ENCODE measurements around the gene PXMP4.

Gene PXMP4

DNA sequence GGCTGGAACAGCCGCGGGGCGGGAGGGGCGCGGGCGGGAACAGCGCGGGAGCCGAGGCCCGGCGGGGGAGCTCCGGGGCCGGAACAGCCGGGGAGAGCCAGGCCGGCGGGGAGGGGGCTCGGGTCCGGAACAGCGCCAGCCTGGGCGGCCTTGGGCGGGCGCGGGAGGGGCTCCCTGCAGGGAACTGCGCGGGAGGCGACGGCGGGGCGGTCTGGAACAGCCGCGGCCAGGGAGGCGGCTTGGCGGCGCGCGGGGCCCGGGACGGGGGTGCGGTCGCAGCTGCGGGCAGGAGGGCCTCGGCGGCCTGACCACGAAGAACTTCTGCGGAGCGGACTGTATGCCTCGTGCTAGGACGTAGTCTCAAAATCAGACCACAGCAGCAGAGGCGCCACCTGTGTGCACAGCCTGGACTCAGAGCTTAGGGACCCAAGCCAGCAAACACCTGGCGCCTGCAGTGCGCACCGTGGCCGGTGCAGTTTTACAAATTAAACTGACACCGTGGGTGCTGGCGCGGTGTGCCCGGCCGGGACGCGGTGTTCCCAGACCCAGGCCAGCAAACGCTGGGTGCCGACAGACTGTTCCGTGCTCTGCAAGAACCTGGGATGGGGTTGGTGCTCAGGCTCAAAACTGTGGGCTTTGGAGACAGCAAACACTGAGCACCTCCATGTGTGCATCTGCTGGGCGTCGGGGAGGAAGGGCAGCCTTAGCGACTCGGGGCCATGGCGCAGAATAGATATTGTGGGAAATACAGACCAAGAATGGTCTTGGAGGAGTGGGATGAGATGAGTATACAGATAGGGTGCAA lies 12.3 kb upstream of the PXMP4 start:
- peak; percentile 95 for DNase-seq (ENCODE audit: low read depth, low spot score)

DNA sequence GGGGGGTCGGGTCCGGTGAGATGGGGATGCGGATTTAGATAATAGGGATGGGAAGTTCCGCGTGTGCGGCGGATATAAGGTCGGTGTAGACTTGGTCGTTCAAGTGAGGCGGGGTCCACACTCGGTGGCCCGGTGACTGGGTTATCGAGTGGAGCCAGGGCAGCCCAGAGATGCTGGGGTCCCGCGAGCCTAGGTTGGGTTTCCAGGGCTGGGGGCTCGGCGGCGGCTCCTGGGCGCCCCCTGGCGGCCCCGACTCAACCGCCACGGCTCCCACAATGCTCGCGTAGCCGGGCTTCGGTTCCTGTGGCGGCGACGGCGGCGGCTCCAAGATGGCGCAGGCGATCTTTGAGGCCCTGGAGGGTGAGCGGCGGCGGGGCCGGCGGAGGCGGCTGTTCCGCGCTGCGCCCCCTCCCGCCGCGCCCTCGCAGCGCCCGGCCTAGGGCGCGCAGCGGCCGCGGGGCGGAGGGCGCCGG lies 11.6 kb upstream of the PXMP4 start, which contains the start of gene ZNF341:
ZNF341 (plus strand) TSS at position 304 of the 473 bp plus-strand sequence; CDS start at position 330, 26 bp downstream.
- no peak for DNase-seq (ENCODE audit: low read depth, low spot score)

DNA sequence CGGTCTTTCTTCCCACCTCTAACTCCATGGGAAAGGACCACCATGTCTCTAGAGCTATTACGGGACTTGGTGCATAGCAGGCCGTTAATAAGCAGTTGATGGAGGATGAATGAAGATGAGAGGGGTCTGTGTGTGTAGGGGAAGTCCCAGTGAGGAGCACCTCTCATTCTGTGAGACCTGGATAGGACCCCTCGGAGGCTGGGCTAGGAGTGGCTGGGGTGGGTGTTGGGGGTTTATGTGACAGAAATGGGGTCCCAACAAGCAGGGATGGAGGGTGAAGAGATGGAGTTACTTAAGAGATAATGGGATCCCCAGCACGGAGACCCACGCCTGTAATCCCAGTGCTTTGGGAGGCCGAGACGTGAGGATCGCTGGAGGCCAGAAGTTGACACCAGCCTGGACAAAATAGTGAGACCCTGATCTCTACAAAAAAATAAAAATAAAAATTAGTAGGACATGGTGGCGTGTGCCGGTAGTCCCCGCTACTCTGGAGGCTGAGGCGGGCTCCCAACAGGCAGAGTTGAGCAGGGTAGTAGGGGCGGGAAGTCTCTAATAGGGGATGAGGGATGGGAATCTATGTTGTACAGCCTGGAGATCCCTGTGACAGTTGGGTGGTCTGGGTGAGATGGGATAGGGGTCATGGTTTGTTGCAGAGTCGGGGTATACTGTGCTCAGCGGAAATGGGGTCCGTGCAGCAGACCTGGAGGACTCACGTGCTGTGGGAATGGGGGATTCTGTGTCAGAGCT lies 11.0 kb upstream of the PXMP4 start:
- peak; percentile 9 for DNase-seq (ENCODE audit: low read depth, low spot score)

DNA sequence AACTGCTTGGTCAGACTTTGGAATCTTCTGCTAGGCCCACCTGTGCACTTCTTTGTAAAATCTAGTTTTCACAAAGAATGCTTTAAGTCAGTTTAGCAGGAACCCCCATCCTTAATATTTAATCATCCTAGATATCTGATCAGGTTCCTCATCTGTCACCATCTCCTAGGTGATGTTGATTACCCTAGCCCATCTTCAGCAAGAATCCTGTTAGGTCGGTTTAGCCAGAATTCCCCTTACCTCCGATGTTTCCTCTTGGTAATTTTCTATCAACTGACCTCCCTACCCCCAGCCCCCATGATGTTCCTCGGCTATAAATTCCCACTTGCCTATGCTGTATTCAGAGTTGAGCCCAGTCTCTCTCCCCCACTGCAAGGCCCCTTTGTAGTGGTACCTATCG lies 9.0 kb upstream of the PXMP4 start:
- DNase-seq (ENCODE audit: low read depth, low spot score) = no peak

DNA sequence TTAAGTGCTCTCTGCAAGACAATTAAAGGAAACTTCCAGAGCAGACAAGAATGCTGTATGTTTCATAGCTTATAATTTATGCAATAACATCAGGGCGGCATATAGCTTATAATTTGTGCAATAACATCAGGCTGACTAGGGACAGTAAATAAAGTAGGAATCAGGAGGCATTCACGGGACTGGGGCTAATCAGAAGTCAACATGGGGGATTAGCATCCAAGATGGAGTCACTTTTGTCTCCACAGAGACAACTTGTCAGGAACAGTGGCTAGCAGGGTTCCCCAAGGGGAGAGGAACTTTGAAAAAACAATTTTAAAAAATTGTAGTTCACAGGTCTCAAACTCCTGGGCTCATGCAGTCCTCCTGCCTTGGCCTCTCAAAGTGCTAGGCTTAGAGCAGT lies 8.4 kb upstream of the PXMP4 start:
- DNase-seq (ENCODE audit: low read depth, low spot score) = no peak

DNA sequence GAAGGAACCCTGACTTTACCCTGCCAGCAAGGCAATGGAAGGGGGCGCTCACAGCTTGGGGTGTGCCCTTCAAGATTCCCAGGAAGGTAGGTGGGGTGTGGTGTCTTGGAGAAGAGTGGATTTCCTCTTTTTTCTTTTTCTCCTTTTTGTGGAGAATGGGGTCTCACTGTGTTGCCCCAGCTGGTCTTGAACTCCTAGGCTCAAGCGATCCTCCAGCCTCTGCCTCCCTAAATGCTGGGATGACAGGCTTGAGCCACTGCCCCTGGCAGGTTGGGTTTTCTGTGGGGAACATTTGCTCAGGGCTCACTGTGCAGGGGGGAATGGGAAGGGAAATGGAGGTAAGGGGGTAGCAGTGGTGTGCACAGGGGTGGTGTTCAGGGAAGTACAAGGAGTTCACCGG lies 7.7 kb upstream of the PXMP4 start:
- no peak for DNase-seq (ENCODE audit: low read depth, low spot score)

DNA sequence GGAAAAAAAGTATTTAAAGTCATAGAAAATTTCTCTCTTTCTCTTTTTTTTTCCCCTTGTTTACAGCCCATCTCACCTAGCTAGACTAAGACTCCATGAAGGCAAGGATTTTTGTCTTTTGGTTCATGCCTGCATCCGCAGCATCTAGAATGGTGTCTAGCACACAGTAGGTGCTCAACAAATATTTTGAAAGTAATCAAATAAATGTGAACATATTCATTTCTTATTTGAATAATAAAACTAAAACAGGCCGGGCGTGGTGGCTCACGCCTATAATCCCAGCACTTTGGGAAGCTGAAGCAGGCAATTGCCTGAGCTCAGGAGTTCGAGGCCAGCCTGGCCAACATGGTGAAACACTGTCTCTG lies 7.0 kb upstream of the PXMP4 start:
- no peak for DNase-seq (ENCODE audit: low read depth, low spot score)

DNA sequence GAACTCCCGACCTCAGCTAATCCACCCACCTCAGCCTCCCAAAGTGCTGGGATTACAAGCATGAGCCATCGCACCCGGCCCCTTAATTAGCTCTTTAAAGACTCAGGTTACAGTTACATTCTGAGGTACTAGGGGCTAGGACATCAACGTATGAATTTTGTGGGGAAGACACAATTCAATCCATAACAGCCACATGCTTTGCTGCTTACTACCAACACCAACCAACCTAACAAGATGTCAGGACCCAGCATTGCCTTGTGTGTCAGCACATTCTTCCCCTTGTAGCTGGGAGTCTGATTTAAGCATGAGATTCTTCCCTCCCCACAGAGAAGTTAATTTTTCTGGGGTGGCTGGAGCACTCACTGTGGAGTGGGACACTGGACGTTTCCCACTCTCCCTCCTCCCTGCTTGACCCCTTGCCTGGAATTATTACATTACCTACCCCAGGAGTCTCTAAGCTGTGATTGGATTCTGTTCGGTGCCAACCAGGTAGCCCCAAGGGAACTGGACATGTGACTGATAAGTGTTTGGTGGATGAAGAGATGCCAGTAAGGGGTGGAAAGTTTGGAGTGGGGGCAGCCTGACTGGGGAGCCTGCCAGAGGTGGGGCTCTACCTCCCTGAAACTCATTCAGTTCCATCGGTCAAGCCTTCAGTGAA lies 5.6 kb upstream of the PXMP4 start:
- DNase-seq (ENCODE audit: low read depth, low spot score) = no peak

DNA sequence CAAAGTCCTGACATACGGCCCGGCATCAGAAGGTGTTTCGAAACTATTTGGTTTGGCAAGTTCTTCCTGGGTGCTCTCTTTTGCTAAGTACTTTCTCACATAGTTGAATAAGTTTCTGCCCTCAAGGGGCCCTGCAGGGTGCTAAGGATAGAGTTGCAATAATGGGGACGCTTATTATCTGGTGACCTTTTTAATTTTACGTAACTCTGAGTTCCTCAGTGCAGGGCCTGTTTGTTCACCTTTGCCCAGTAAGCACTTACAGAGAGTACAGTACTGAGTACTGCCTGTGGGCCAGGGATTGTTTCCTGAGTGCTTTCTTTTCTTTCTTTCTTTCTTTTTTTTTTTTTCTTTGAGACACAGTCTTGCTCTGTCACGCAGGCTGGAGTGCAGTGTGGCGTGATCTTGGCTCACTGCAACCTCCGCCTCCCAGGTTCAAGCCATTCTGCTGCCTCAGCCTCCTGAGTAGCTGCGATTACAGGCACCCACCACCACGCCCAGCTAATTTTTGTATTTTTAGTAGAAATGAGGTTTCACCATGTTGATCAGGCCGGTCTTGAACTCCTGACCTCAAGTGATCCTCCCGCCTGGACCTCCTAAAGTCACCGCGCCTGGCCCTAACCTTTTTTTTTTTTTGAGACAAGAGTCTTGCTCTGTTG lies 4.5 kb upstream of the PXMP4 start:
- DNase-seq (ENCODE audit: low read depth, low spot score) = no peak

DNA sequence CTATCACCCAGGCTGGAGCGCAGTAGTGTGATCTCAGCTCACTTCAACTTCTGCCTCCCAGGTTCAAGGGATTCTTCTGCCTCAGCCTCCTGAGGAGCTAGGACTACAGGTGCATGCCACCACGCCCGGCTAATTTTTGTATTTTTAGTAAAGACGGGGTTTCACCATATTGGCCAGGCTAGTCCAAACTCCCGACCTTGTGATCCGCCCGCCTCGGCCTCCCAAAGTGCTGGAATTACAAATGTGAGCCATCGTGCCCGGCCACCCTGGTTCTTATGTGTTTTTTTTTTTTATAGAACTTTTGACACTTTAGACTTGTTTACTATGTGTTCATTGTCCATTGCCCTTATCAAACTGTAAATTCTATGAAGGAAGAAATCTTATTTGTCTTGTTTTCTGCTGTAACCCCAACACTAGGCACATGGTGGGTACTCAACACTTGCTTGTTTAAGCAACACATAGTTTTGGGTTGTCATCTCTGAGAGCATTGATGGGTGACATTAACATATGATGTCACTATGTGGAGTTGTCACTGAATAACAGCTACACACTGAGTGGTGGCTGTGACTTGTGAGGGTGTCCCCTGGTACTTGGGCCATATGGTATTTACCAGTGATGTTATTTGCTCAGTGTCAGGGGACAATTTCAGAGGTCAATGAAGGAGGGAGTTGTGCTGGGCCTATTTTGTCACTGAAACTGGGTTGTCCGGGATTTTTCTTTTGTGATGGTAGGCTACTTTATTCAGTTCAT lies 1.5 kb upstream of the PXMP4 start:
- DNase-seq (ENCODE audit: low read depth, low spot score) = no peak

DNA sequence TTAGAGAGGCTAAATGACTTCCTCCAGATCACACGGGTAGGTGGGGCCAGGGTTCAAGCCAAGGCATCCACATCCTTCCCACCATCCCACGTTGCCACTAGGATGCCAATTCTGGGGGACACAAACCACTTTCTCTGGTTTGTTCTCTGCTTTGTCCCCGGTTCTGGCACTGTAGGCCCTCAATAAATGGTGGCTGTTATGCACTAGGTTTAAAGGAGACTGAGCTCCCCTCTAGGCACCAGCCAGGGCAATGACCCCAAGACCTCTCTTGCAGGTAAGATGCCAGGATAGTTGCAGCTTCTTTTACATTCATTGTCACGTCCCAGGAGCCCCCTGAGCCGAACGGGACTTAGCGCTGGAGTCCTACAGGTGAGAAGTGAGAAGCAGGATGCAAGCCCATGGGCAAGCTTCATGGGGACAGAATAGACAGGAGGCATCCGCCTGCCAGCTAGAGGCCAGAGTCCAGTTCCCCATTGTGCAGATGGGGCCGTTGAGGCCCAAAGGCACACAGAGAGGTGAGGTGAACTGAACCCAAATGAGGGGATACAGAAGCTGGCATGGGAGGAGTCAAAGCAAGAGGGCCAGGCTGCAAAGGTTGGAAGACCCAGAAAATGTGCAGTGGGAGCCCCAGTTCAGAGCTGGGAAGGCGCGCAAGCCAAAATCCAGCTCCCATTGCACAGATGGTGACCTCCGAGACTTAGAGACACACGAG lies 677 bp downstream of the PXMP4 start:
- DNase-seq (ENCODE audit: low read depth, low spot score) = no peak

DNA sequence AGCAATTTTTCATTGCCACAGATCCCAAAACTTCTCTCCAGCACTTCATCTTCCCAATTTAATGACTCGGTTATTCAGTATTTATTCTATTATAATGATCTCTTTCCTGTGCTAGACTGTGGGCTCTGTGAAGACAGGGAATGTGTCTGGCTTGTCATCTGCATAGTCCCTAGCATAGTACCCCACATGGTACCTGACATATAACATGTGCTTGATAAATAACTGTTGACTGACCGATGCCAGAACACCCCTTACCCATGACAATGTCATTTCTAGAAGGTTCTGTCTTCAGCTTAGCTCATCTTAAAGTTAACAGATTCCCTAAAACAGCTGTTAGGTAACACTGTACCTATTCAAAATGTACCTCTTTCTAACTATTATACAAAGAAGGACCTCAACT lies 3.6 kb downstream of the PXMP4 start:
- no peak for DNase-seq (ENCODE audit: low read depth, low spot score)

DNA sequence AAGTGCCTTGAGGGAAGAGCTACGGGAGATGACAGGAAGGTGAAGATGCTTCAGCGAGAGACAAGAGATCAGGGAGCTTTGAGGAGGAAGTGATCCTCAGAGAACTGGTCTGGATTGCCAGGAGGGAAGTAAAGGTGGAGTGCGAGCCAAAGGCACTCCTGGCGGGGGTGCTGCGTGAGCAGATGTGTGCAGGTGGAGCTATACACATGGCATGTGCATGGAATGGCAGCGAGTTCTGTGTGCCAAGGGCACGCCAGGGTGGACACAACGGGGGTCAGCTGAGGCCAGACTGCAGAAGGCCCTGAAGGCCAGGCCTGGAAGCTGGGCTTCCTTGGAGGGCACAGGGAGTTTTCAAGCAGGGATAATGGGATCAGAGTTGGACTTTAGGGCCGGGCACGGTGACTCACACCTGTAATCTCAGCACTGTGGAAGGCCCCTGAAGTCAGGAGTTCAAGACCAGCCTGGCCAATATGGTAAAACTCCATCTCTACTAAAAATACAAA lies 6.2 kb downstream of the PXMP4 start:
- no peak for DNase-seq (ENCODE audit: low read depth, low spot score)

DNA sequence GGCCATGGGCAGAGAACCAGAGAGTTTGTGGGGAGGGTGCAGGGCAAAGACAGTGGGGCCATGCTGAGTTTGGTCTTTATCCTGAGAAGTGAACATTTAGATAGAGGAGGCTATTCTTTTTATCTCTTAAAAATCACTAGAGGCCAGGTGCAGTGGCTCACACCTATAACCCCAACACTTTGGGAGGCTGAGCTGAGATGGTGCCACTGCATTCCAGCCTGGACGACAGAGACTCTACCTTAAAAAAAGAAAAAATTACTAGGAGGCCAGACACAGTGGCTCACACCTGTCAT lies 8.7 kb downstream of the PXMP4 start:
- no peak for DNase-seq (ENCODE audit: low read depth, low spot score)

DNA sequence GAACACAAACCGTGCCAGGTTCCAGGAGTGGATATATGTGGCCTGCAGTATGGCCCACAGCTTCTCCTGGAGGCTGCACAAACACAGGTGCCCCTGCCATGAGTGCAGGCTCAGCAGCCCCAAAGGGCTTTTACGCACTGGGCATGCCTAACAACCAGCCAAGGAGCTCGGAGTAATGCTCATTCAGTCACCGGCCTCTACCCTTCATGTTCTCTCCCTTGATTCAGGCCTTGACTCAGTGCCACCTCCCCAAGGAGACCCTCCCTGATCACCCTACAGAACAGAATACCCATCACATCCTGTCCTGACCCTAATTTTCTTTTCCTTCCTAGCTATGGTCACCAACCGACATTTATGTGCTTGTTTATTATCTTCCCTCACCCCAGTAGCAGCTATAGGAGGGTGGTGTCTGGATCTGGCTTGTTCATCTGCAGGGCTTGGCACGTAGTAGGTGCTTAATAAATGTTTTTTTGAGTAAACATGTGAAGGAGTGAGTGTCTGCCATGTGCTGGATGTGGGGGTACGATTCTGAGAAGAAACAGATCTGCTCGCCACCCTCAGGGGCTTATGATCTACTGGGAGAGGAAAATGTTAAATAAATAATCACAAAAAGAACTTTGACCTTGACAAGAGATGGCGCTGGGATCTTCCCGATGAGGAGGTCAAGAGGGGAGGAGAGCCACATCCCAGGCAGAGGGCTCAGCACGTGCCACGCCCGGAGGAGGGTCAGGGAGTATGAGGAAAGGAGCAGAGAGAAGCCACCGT lies 9.2 kb downstream of the PXMP4 start:
- DNase-seq (ENCODE audit: low read depth, low spot score) = no peak

DNA sequence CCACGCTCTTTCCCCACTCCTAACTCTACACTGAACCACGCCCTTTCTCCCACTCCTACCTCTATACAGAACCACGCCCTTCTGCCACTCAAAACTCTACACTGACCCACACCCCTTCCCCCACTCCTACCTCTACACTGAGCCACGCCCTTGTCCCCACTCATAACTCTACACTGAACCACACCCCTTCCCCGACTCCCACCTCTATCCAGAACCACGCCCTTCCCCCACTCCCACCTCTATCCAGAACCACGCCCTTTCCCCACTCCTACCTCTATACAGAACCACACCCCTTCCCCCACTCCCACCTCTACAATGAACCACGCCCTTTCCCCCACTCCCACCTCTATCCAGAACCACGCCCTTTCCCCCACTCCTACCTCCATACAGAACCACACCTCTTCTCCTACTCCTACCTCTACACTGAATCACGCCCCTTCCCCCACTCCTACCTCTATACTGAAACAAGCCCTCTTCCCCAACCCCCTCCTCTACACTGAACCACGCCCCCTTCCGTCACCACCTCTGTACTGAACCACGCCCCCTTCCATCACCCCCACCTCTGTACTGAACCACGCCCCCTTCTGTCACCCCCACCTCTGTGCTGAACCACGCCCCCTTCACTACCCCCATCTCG lies 10.1 kb downstream of the PXMP4 start:
- DNase-seq (ENCODE audit: low read depth, low spot score) = no peak

DNA sequence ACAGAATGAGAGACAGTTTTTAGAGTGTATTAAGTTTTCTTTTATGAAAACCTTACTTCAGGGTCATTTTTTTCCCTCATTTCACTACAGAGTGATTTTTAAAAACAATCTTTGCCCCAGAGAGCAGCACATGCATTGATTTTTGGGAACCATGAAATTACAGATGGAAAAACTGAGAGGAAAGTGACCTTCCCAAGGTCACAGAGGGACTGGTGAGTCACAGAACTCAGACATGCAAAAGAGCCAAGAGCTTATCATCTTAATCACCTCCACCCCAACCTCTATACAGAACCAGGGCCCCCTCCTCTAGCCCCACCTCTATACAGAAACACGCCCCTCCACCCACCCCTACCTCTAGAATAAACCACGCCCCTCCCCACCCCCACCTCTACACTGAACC lies 10.7 kb downstream of the PXMP4 start:
- DNase-seq (ENCODE audit: low read depth, low spot score) = no peak

DNA sequence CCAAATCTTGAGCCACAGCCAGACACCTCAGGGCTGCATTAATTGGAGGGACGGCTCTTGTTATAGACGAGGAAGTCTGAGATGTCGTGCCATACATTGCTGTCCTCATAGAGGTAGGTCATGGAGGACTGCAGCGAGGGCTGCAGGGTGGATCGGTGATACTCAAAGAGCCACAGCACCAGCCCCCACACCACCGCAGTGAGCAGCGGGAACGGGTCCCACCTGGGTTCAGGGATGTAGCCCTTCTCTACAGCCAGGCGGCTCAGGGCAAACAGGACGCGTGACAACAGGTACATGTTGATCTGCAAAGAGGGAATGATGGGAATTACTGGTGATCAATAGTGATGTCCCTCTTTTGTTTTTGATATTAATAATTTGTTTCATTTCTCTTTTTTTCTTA lies 12.4 kb downstream of the PXMP4 start:
- DNase-seq (ENCODE audit: low read depth, low spot score) = no peak

DNA sequence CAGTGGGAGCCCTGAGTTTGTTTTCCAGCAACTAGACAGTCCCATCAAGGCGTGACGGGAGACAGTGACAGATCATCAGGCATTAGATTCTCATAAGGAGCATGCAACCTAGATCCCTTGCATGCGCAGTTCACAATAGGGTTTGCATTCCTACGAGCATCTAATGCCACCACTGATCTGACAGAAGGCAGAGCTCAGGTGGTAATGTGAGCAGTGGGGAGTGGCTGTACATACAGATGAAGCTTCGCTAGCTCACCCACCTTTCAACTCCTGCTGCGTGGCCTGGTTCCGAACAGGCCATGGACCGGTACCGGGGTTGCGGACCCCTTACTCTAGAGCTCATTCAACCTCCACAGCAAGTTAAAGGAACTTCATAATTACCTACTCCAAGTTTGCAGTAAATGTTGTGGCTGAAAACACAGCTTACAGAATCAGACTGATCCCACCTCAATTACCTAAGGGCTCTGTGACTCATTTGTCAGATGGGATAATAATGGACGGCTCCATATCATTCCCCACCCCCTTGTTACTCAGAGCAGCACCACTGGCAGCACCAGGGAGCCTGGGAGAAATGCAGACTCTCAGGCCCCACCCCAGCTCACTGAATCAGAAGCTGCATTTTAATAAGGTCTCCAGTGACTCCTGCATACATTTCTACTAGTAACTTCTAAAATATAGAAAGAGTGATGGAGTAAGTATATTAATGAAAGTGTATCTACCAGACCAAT lies 15.7 kb downstream of the PXMP4 start:
- DNase-seq (ENCODE audit: low read depth, low spot score) = no peak
